ENCODE measurements around the gene MAP3K12. TPM values are rescaled to one million over a fixed set of nuclear protein-coding genes. Genes with fewer than 3 reads are reported as not detected.

The MAP3K12 gene
- total and polyA plus RNA-seq, 2 of the 13 experiments (the other 11 are each of a cell fraction or from before 2014, with no cell fraction given), result 0.20 to 1.1 TPM

GRCh38 chr12:53500776-53501614 lies 1.7 kb upstream of the MAP3K12 start, which contains the start of gene TARBP2 (continued):
- TF ChIP-seq CENPBD1 (CRISPR knock-in tag; IDR thresholded peaks at IDR 0.05; ENCODE audit: borderline replicate concordance, low read depth), result no peak
- peak; percentile 54 for TF ChIP-seq ZNF441 (CRISPR knock-in tag; IDR thresholded peaks at IDR 0.05; ENCODE audit: borderline replicate concordance)
- no peak; the same call in 1 of the 2 replicates for TF ChIP-seq KDM5B (CRISPR knock-in tag; IDR thresholded peaks at IDR 0.05; ENCODE audit: borderline replicate concordance)
- TF ChIP-seq ZNF891 (CRISPR knock-in tag; IDR thresholded peaks at IDR 0.05), result peak; percentile 95
- peak; percentile 56; the same call in 1 of the 2 replicates for TF ChIP-seq PBX3 (CRISPR knock-in tag; IDR thresholded peaks at IDR 0.05; ENCODE audit: borderline replicate concordance)
- peak; percentile 95 for TF ChIP-seq YEATS2 (CRISPR knock-in tag; IDR thresholded peaks at IDR 0.05; ENCODE audit: borderline replicate concordance)
- TF ChIP-seq ZSCAN21 (CRISPR knock-in tag; IDR thresholded peaks at IDR 0.05; ENCODE audit: borderline replicate concordance), result no peak; the same call in 1 of the 2 replicates
- TF ChIP-seq ZSCAN25 (CRISPR knock-in tag; IDR thresholded peaks at IDR 0.05), result peak; percentile 19; the same call in 1 of the 2 replicates
- TF ChIP-seq ZNF230 (CRISPR knock-in tag; IDR thresholded peaks at IDR 0.05), result no peak
- peak; percentile 83 for TF ChIP-seq POGK (CRISPR knock-in tag; conservative IDR thresholded peaks at IDR 0.05)
- 0 out of 4 replicates have a peak, but pooled peaks of 1 of the 2 experiments have one; percentile 39 for TF ChIP-seq ATF4 (CRISPR knock-in tag; IDR thresholded peaks at IDR 0.05)
- TF ChIP-seq ZNF34 (CRISPR knock-in tag; IDR thresholded peaks at IDR 0.05; ENCODE audit: borderline replicate concordance), result no peak
- TF ChIP-seq MTF2 (CRISPR knock-in tag; IDR thresholded peaks at IDR 0.05; ENCODE audit: borderline replicate concordance), result no peak
- TF ChIP-seq KAT8 (CRISPR knock-in tag; IDR thresholded peaks at IDR 0.05), result peak; percentile 92
- no peak for TF ChIP-seq KMT2A (CRISPR knock-in tag; IDR thresholded peaks at IDR 0.05)
- no peak; the same call in 1 of the 2 replicates for TF ChIP-seq ARHGAP35 (CRISPR knock-in tag; IDR thresholded peaks at IDR 0.05; ENCODE audit: borderline replicate concordance)
- no peak for TF ChIP-seq PRDM10 (CRISPR knock-in tag; IDR thresholded peaks at IDR 0.05; ENCODE audit: low read depth)
- TF ChIP-seq EHMT2 (IDR thresholded peaks at IDR 0.05; ENCODE audit: borderline replicate concordance, low read depth, low read length), result no peak
- no peak for TF ChIP-seq CHD2 (IDR thresholded peaks at IDR 0.05; ENCODE audit: low read depth, low read length)
- TF ChIP-seq HHEX (CRISPR knock-in tag; IDR thresholded peaks at IDR 0.05), result no peak; the same call in 1 of the 2 replicates

Data from HepG2 (cell line).